GM10266 (cell line): ENCODE data around the gene ASIC5.

Experiments used
- DNase-seq: peaks from one replicate; pipeline ENCODE4 v3.0.0; 2012; ENCODE audit errors: extremely low spot score
- CTCF ChIP-seq: IDR thresholded peaks from 2 replicates; pipeline ENCODE4 v1.5.1; 2012; ENCODE audit warnings: mild to moderate bottlenecking, low read depth; ENCODE audit not compliant: control insufficient read depth, insufficient read depth; ENCODE audit errors: missing control alignments

Gene ASIC5

GRCh38 chr4:155879767-155880166, 13.7 kb upstream of the ASIC5 start:
- no peak for DNase-seq
- no peak for TF ChIP-seq CTCF

GRCh38 chr4:155878611-155879010, 12.5 kb upstream of the ASIC5 start:
- DNase-seq: no peak
- TF ChIP-seq CTCF: no peak

GRCh38 chr4:155877971-155878370, 11.9 kb upstream of the ASIC5 start:
- DNase-seq: no peak
- TF ChIP-seq CTCF: no peak

GRCh38 chr4:155875878-155876277, 9.8 kb upstream of the ASIC5 start:
- no peak for TF ChIP-seq CTCF
- DNase-seq: no peak

- no peak for DNase-seq
- TF ChIP-seq CTCF: no peak
These were observed 10.2 kb downstream of the ASIC5 start for GRCh38 chr4:155855897-155856296.

GRCh38 chr4:155854582-155855226, 11.4 kb downstream of the ASIC5 start:
- no peak for TF ChIP-seq CTCF
- no peak for DNase-seq

GRCh38 chr4:155853189-155853588, 12.9 kb downstream of the ASIC5 start:
- DNase-seq: no peak
- no peak for TF ChIP-seq CTCF
